HG02678 (cell line): ENCODE data around the gene FAM193A.
"Not testable (repeated sequence)": the region's sequence is repeated elsewhere in the genome, so short reads cannot be mapped to it uniquely, and the experiment has no call there.

Experiments
- ATAC-seq: cut with Tn5 transposase; IDR thresholded peaks from one replicate; pipeline ENCODE4 v1.9.1; 2021; ENCODE audit warnings: mild to moderate bottlenecking, moderate library complexity; ENCODE audit not compliant: unreplicated experiment

FAM193A gene

DNA sequence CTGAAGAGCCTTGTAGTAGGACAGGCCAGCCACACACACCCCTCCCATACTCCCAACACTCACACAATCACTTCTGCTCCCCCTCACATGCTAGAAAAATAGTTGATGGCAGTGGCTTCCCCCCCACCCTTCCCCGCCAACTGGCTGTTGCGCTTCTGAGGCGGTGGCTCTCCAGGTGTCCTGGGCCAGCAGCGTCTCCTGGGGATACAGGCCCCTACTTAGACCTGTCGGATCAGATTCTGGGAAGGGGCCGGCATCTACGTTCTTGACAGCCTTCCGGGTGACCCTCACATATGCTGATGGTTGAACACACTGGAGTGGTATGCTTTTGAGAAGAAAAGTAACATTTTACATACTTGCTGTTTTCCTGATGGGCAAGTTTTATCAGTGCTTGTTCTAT, 179.8 kb downstream of the FAM193A start:
- ATAC-seq, result no peak

GRCh38 chr4:2721586-2721985, 185.1 kb downstream of the FAM193A start:
- ATAC-seq, result no peak

- ATAC-seq, result no peak
These were observed 185.6 kb downstream of the FAM193A start for GRCh38 chr4:2722033-2722432.

DNA sequence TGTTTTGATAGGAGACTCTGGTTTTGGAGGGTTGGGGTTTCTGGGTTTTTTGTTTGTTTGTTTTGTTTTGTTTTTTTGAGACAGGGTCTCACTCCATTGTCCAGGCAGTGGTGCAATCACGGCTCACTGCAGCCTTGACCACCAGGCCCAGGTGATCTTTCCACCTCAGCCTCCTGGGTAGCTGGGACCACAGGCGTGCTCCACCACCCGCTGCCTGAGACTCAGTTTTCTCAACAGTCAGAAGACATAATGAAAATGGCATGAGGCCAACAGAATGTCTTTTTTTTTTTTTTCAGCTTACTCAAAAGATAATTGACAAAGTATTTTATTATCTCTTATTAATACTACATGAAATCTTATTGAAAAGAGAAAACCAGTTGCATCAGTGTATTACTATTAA, 187.3 kb downstream of the FAM193A start:
- ATAC-seq, result no peak

GRCh38 chr4:2725380-2725779, 188.9 kb downstream of the FAM193A start:
- no peak for ATAC-seq

DNA sequence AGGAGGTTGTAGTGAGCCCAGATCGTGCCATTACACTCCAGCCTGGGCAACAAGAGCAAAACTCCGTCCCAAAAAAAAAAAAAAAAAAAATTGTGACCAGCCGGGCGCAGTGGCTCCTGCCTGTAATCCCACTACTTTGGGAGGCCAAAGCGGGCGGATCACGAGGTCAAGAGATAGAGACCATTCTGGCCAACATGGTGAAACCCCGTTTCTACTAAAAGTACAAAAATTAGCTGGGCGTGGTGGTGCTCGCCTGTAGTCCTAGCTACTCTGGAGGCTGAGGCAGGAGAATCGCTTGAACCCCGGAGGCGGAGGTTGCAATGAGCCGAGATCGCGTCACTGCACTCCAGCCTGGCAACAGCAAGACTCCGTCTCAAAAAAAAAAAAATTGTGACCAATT, 190.4 kb downstream of the FAM193A start:
- ATAC-seq, result not testable (repeated sequence)

- ATAC-seq, result no peak
These were observed 191.8 kb downstream of the FAM193A start for GRCh38 chr4:2728221-2728620.

DNA sequence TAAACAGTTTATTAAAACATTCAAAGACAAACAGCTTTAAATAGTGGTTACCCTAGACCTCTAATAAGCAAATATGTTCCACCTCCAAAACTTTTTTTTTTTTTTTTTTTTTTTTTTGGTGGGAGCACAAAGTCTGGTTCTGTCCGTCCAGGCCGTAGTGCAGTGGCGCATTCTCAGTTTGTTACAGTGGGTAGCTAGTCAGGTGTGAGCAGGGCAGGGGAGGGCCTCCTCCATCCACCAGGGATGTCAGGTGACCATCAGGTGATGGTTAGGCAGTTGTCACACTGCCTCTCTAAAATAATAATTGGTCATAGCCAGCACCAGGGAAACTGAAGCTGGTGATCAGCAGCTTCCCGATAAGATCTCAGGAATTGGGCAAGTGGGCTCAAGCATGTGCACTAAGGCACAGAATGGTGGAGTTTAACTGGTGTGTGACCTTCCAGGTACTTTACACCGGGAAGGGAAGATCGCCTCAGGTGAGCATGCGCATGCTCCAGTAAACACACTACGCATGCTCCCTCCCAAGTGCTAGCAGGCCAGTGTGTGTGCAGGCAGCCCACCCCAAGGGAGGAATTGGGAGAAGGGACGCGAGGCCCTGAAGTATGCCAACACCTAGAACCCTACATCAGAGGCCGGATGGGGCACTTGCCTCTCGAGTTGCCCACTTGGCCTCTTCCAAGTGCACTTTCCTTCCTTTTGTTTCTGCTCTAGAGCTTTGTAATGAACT, 192.5 kb downstream of the FAM193A start:
- ATAC-seq, result no peak

- no peak for ATAC-seq
These were observed 193.1 kb downstream of the FAM193A start for GRCh38 chr4:2729533-2729875.

GRCh38 chr4:2731907-2732317, 195.5 kb downstream of the FAM193A start:
- no peak for ATAC-seq

GRCh38 chr4:2732526-2732925, 196.1 kb downstream of the FAM193A start:
- ATAC-seq, result no peak

DNA sequence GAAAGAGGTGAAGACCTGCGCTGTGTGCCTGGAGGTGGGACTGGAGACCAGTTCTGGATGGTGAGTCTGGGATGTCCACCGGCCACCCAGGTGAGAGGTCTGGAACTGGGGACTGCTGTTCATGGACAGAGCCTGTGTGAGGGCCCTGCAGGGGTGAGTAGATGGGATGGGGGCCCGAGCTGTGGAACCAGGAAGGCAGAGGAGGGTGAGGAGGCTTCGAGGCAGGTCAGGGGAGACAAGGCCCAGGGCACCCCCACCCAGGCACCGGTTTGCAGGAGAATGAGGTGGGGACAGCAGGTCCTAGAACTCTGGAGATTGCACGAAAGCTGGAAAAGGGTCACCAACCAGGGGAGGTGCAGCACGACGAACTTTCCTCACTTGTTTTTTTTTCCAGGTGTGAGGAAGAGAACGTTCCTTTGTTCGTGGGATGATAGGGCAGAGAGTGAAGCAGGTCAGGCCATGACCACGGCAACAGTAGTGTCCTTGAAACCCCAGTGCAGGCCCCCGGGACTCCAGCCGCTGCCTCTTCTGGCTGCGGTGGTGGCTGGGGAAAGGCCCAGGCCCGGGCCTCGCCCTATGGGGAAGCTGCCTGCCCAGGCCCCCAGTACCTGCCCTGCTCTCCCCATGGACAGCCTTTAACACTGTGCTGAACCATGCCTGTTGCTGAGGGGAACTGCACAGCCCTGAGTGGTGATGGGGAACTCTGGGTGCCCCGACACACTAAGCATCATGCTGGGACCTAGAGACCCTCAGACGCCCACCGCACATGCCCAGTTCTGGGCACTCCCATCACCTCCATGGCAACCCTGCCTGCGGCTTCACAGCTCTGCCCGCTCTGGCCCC, 196.8 kb downstream of the FAM193A start:
- no peak for ATAC-seq

GRCh38 chr4:2733844-2734574, 197.6 kb downstream of the FAM193A start:
- no peak for ATAC-seq

GRCh38 chr4:2734612-2735011, 198.2 kb downstream of the FAM193A start:
- ATAC-seq, result no peak

DNA sequence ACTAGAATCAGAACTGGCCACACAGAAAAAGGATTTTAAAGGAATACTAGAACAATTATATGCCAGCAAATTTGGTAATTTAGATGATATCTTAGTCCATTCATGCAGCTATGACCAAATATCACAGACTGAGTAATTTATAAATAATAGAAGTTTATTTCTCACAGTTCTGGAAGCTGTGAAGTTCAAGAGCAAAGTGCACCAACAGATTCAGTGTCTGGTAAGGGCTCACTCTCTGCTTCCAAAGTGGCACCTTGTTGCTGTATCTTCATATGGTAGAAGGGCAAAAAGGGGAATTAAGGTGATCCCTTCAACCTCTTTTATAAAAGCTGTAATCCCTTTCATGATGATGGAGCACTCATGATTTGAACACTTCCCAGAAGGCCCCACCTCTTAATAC, 199.4 kb downstream of the FAM193A start:
- no peak for ATAC-seq

- not testable (repeated sequence) for ATAC-seq
These were observed 201.8 kb downstream of the FAM193A start for GRCh38 chr4:2738296-2738695.

GRCh38 chr4:2741626-2742025, 205.2 kb downstream of the FAM193A start:
- no peak for ATAC-seq

- ATAC-seq, result no peak
These were observed 205.8 kb downstream of the FAM193A start for GRCh38 chr4:2742081-2742822.

DNA sequence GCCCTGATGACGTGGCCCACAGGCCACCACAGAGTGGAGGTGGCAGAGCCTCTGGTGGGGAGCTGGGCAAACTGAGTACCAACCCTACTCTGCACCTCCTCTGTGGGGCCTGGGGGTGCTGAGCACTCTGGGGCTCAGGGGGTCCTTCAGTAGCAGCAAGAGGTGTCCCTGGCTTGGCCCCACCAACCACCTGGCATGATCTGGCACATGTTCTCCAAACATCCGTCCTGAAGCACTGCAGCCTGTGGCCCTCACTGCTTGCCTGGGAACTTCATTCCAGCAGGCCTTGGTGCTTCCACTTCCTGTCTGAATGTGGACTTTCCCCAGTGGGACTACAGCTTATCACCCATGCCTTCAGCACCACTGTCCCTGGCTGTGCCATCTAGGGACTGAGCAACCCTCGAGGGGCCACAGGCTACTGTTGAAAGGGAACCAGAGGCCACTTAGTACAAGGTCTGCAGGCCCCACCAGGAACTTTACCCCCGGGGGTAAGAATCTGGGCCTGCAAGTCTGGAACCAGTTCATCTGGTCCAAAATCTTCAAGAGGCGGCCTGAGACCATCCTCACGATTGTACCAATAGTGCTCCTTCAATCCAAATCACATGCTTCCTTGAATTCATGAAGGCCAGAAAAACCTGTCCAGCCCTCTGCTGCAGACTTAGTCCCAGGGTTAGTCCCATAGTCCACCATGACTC, 206.5 kb downstream of the FAM193A start:
- no peak for ATAC-seq
